Breast epithelium (tissue), 4 donors: ENCODE measurements around the gene STAU1. TPM values are rescaled to one million over a fixed set of nuclear protein-coding genes. Genes with fewer than 3 reads are reported as not detected.
"Not testable (repeated sequence)": the region's sequence is repeated elsewhere in the genome, so short reads cannot be mapped to it uniquely, and the experiment has no call there.

Experiments
- DNase-seq, 2 donors: peaks; one replicate each; pipeline ENCODE4 v3.0.0-alpha.2; 2019; ENCODE audit warnings: low spot score in 2 of 2
- H3K27ac ChIP-seq, 2 donors: fragments of 200-600 bp; sonication (generic) in 1 of 2; one replicate each; pipeline ENCODE4 v1.5.1; 2016 to 2019; ENCODE audit warnings: mild to moderate bottlenecking in 1 of 2
- H3K27me3 ChIP-seq, 2 donors: fragments of 200-600 bp; sonication (generic) in 1 of 2; one replicate each; pipeline versions ENCODE4 v1.5.1 to v1.6.0; 2017 to 2019; ENCODE audit warnings: control low read depth in 1 of 2, mild to moderate bottlenecking in 1 of 2
- H3K36me3 ChIP-seq: fragments of 200-600 bp; one replicate; pipeline ENCODE4 v1.5.1; 2019
- H3K4me1 ChIP-seq, 2 donors: fragments of 200-600 bp; sonication (generic); one replicate each; pipeline ENCODE4 v1.5.1; 2016 to 2019; ENCODE audit warnings: control low read depth in 1 of 2
- H3K4me3 ChIP-seq, 3 donors: fragments of 200-600 bp; sonication (generic); 1 replicate in 2 of 3; 2 replicates in 1 of 3; pipeline ENCODE4 v1.5.1; 2016 to 2019; ENCODE audit warnings: mild to moderate bottlenecking in 3 of 3, moderate library complexity in 2 of 3
- H3K9me3 ChIP-seq, 2 donors: fragments of 200-600 bp; sonication (generic) in 1 of 2; one replicate each; pipeline ENCODE4 v1.5.1; 2016 to 2019; ENCODE audit warnings: control low read depth in 1 of 2
- POLR2A ChIP-seq: fragments of 450-650 bp; IDR thresholded peaks from one replicate; pipeline ENCODE4 v1.6.1; 2016; ENCODE audit warnings: antibody characterized with exemption, mild to moderate bottlenecking, moderate library complexity
- POLR2AphosphoS5 ChIP-seq, 3 donors: sonication (generic); formaldehyde crosslinking; IDR thresholded peaks; one replicate each; pipeline ENCODE4 v1.6.1; 2017; ENCODE audit warnings: antibody characterized with exemption in 3 of 3
- intact Hi-C: fragments of 100-400 bp; cut with DNase I; formaldehyde crosslinking; loops from one replicate; pipeline ENCODE4 v1.15.1; 2023; ENCODE audit warnings: low total_unique reads
- total RNA-seq, 3 donors: library from RNA; depleted of rRNA; stranded (reverse); fragments of >200 nt; gene quantifications; one replicate each; pipeline ENCODE4 v1.1.0, GENCODE V29; 2016
- TF ChIP-seq, protein P1 (sequence below), 3 donors: fragments of 450-650 bp; IDR thresholded peaks; one replicate each; pipeline ENCODE4 v1.5.1; 2016 to 2017; ENCODE audit warnings: antibody characterized with exemption in 3 of 3, mild to moderate bottlenecking in 3 of 3, moderate library complexity in 3 of 3

STAU1 gene
- total RNA-seq, 3 donors from 2014 or later: 79.8 to 85.2 (median 79.9) TPM

DNA sequence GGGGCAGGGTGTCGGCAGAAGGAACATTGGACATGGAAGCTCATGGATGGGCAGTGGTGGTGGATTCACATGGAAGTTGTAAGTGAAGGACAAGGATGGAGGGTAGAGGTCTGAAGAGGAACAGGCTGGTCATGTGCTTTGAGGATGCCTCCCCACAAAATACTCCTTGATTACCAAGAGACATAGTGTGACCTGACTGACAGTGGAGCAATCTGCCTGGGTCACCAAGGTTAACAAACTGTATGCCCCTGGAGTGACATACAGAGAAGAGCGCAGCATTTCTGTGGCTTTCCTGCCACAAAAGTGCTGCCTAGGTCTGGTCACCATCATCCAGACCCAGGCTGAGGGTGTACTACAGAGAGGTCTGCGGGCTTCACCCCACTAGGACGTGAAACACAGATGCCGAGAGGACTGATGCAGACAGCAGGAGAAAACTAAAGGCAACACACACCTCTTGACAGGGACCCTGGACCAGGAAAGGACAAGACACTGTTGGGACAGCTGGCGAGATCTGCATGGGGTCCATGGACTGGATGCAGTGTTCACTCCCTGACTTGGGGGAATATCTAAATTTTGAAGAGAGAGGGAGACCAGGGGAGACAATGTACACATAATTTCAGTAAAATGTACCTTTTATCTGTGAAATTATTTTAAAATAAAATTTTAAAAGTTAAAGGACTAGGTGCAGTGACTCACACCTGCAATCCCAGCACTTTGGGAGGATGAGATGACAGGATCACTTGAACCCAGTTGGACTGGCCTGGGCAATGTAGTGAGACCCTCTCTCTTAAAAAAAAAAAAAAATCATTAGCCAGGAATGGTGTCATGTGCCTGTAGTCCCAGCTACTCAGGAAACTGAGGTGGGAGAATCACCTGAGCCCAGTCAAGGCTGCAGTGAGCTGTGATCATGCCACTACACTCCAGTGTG, 77.1 kb downstream of the STAU1 start:
- no peak for DNase-seq
- intact Hi-C loops: no loop called here
- Histone ChIP-seq H3K27me3 (no peaks in the 10 kb centered on the region), H3K27ac (no peak overlapping the region), H3K36me3 (no peaks in the 10 kb centered on the region), H3K9me3 (no peaks in the 10 kb centered on the region), H3K4me3 (no peak overlapping the region), H3K4me1 (no peaks in the 10 kb centered on the region)
- TF ChIP-seq POLR2AphosphoS5 (IDR thresholded peaks at IDR 0.05) (no peak), POLR2A (no peak)
- TF ChIP-seq, protein P1, sequence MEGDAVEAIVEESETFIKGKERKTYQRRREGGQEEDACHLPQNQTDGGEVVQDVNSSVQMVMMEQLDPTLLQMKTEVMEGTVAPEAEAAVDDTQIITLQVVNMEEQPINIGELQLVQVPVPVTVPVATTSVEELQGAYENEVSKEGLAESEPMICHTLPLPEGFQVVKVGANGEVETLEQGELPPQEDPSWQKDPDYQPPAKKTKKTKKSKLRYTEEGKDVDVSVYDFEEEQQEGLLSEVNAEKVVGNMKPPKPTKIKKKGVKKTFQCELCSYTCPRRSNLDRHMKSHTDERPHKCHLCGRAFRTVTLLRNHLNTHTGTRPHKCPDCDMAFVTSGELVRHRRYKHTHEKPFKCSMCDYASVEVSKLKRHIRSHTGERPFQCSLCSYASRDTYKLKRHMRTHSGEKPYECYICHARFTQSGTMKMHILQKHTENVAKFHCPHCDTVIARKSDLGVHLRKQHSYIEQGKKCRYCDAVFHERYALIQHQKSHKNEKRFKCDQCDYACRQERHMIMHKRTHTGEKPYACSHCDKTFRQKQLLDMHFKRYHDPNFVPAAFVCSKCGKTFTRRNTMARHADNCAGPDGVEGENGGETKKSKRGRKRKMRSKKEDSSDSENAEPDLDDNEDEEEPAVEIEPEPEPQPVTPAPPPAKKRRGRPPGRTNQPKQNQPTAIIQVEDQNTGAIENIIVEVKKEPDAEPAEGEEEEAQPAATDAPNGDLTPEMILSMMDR (IDR thresholded peaks at IDR 0.05): no peak

DNA sequence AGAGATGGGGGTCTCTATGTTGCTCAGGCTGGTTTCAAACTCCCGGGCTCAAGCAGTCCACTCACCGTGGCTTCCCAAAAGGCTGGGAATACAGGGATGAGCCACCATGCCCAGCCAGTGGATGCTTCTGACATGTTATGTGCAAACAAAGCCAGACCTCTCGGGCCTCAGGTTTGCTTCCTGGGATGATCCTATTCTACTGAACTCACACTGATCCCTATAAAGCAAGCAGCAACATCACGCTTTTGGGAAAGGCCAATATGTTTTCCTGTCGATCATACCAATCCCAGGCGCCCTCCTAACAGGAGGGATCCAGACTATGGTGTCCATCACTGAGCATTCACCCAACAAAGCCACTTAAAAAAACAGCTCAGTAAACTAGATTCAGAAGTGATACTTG, 81.8 kb downstream of the STAU1 start:
- intact Hi-C loops: no loop called here
- no peak for TF ChIP-seq POLR2AphosphoS5 (IDR thresholded peaks at IDR 0.05)
- TF ChIP-seq, protein P1 (IDR thresholded peaks at IDR 0.05): no peak
- TF ChIP-seq POLR2A: no peak

DNA sequence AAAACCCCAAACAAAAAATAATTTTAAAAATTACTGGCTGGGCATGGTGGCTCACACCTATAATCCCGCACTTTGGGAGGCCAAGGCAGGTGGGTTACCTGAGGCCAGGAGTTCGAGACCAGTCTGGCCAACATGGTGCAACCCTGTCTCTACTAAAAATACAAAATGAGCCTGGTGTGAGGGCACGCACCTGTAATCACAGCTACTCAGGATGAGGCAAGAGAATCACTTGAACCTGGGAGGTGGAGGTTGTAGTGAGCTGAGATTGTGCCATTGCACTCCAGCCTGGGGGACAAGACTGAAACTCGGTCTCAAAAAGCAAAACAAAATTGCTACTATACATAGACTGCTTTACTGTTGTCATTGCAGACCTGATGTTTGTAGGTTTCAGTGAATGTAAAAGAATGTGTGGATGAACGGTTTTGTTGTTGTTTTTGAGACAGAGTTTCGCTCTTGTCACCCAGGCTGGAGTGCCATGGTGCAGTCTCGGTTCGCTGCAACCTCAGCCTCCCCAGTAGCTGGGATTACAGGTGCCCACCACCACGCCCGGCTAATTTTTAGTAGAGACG, 83.1 kb downstream of the STAU1 start:
- H3K27me3 ChIP-seq, H3K27ac ChIP-seq, H3K9me3 ChIP-seq, H3K4me3 ChIP-seq, H3K36me3 ChIP-seq, H3K4me1 ChIP-seq, DNase-seq, intact Hi-C loops: not testable (repeated sequence)

More for the DNA sequence above, 81.8 kb downstream of the STAU1 start:
- Histone ChIP-seq H3K9me3 (no peaks in the 10 kb centered on the region), H3K36me3 (peaks cover 6% of the 10 kb centered on the region), H3K4me1 (no peaks in the 10 kb centered on the region), H3K27me3 (no peaks in the 10 kb centered on the region), H3K4me3 (no peak overlapping the region), H3K27ac (no peak overlapping the region)
- DNase-seq: no peak

DNA sequence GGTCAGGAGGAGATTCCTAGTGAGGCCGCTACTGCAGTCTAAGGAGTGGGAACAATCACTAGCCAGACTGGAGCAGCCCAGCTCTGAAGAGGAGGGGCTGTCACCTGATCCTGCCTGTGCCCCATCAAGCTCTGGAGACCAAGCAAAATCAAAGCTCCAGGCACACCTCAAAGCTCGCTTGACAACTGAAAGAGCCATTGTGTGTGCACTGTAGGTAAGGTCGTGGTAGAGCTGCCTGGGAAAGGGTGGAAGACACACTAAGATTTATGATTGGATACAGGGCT, 83.8 kb downstream of the STAU1 start:
- TF ChIP-seq POLR2AphosphoS5 (IDR thresholded peaks at IDR 0.05): no peak
- TF ChIP-seq, protein P1 (IDR thresholded peaks at IDR 0.05): no peak
- TF ChIP-seq POLR2A: no peak
- intact Hi-C loops: no loop called here
- H3K9me3 ChIP-seq: no peaks in the 10 kb centered on the region
- DNase-seq: no peak
- H3K27me3 ChIP-seq: no peaks in the 10 kb centered on the region
- H3K36me3 ChIP-seq: peaks cover 6% of the 10 kb centered on the region
- H3K4me3 ChIP-seq: no peak overlapping the region
- H3K27ac ChIP-seq: no peak overlapping the region
- H3K4me1 ChIP-seq: no peaks in the 10 kb centered on the region

DNA sequence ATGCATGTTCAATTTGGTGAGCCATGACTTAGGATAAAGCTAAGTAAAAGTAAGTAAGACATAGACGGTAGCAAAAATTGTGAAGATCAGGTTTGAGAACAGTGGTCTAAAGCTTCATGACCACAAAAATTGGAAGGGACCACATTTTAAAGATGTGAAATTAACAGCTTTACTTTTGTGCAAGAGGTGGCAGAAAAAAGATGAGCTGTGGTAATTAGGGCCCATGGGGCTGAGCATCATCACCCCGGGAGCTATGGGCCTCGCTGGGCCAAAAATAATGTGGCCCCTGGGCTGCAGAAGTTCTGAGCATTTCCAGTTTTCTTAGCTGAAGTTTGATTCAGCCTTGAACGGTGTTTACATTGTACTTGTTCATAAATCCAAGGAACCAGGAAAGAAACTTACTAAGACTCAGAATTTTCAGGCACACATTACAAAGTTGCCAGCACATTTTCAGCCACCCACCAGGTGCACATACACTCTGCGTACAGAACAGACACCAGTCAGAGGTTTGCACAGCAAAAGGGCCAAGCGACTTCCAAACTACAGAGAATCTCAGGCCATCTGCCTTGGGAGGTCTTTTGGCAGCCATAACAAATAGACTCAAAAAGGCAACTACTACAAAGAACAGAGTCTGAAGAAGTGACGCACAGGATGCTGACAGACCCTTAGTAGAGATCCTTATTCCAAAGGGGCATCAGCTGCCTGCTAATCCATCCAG, 84.3 kb downstream of the STAU1 start:
- no peak for DNase-seq
- Histone ChIP-seq H3K36me3 (peaks cover 6% of the 10 kb centered on the region), H3K27ac (no peak overlapping the region), H3K9me3 (no peaks in the 10 kb centered on the region), H3K4me3 (no peak overlapping the region), H3K27me3 (no peaks in the 10 kb centered on the region), H3K4me1 (no peaks in the 10 kb centered on the region)
- no peak for TF ChIP-seq POLR2AphosphoS5 (IDR thresholded peaks at IDR 0.05)
- intact Hi-C loops: no loop called here

DNA sequence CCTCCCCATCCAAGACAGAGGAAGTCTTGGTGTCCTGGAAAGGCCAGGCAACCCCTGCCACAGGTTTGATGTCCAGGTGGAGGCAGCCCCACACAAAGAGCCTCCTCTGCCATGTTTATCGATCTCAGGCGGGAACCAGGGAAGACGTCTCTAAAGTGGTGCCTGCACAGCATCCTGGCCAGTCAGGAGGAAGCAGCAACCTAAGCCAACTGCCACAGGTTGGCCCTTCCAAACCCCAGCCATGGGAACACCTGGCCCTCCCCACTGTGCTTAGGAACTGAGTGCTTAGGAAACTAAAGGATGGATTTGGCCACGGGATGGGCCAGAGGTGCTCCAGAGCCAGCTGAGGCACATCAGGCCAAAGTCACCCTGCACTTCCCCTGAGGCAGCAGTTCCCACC, 85.1 kb downstream of the STAU1 start:
- peaks cover 6% of the 10 kb centered on the region for H3K36me3 ChIP-seq
- no peak overlapping the region for H3K4me3 ChIP-seq
- H3K4me1 ChIP-seq: no peaks in the 10 kb centered on the region
- H3K9me3 ChIP-seq: no peaks in the 10 kb centered on the region
- no peak for TF ChIP-seq POLR2A
- no peaks in the 10 kb centered on the region for H3K27me3 ChIP-seq
- DNase-seq: no peak
- intact Hi-C loops: no loop called here
- no peak overlapping the region for H3K27ac ChIP-seq
